Mucosa of rectum (tissue), 2 donors: ENCODE measurements around the gene APBA3.

Experiments
- H3K27ac ChIP-seq, 2 donors: one replicate each; pipeline ENCODE4 v1.7.0; 2013; ENCODE audit warnings: inconsistent platforms in 2 of 2, low read depth in 2 of 2, low read length in 2 of 2
- H3K27me3 ChIP-seq, 2 donors: one replicate each; pipeline ENCODE4 v1.7.0; 2013; ENCODE audit warnings: low read length in 2 of 2; ENCODE audit not compliant: control insufficient read depth in 2 of 2, insufficient read depth in 2 of 2
- H3K36me3 ChIP-seq, 2 donors: one replicate each; pipeline ENCODE4 v1.7.0; 2013; ENCODE audit warnings: low read length in 2 of 2; ENCODE audit not compliant: control insufficient read depth in 2 of 2, insufficient read depth in 2 of 2
- H3K4me1 ChIP-seq, 2 donors: one replicate each; pipeline ENCODE4 v1.7.0; 2013; ENCODE audit warnings: low read length in 2 of 2, mild to moderate bottlenecking in 1 of 2; ENCODE audit not compliant: control insufficient read depth in 2 of 2, insufficient read depth in 2 of 2
- H3K4me3 ChIP-seq, 2 donors: one replicate each; pipeline ENCODE4 v1.7.0; 2013; ENCODE audit warnings: low read length in 2 of 2
- H3K9ac ChIP-seq, 2 donors: one replicate each; pipeline ENCODE4 v1.7.0; 2013; ENCODE audit warnings: low read length in 2 of 2, low read depth in 1 of 2, mild to moderate bottlenecking in 1 of 2
- H3K9me3 ChIP-seq, 2 donors: one replicate each; pipeline ENCODE4 v1.7.0; 2013; ENCODE audit warnings: low read length in 2 of 2; ENCODE audit not compliant: control insufficient read depth in 2 of 2
- donor health status: healthy.
- donor health status: Normal muscosa, but diverticular disease.

Gene APBA3

GRCh38 chr19:3761382-3762129 lies at the start of gene APBA3:
Gene APBA3 (minus strand): TSS chr19:3761692. CDS start chr19:3760264, 1,428 bp downstream.
- peaks cover 8 to 18% of the 10 kb centered on the region in 2 donors for H3K36me3 ChIP-seq
- no peaks in the 10 kb centered on the region for H3K27me3 ChIP-seq
- no peaks in the 10 kb centered on the region for H3K9me3 ChIP-seq
- H3K9ac ChIP-seq = peak within 1 kb of the TSS; percentile 94 to 100
- H3K4me3 ChIP-seq = peak within 1 kb of the TSS; percentile 92 to 98
- H3K4me1 ChIP-seq = peaks cover 18 to 21% of the 10 kb centered on the region in 2 donors
- peak within 1 kb of the TSS; percentile 98 to 100 for H3K27ac ChIP-seq

GRCh38 chr19:3810708-3811355 lies 49.3 kb upstream of the APBA3 start:
- no peak overlapping the region for H3K27ac ChIP-seq
- no peak overlapping the region for H3K4me3 ChIP-seq
- H3K9ac ChIP-seq = no peak overlapping the region
- no peaks in the 10 kb centered on the region for H3K9me3 ChIP-seq
- H3K36me3 ChIP-seq = no peaks in the 10 kb centered on the region
- H3K27me3 ChIP-seq = no peaks in the 10 kb centered on the region
- no peaks in the 10 kb centered on the region for H3K4me1 ChIP-seq

- Histone ChIP-seq H3K9ac (no peak overlapping the region), H3K4me3 (no peak overlapping the region), H3K9me3 (no peaks in the 10 kb centered on the region), H3K27me3 (no peaks in the 10 kb centered on the region), H3K27ac (no peak overlapping the region), H3K36me3 (no peaks in the 10 kb centered on the region), H3K4me1 (no peaks in the 10 kb centered on the region)
Observed at GRCh38 chr19:3809881-3810707, 48.6 kb upstream of the APBA3 start.

- H3K36me3 ChIP-seq = no peaks in the 10 kb centered on the region
- no peaks in the 10 kb centered on the region for H3K9me3 ChIP-seq
- H3K27ac ChIP-seq = no peak overlapping the region
- H3K4me3 ChIP-seq = no peak overlapping the region
- no peaks in the 10 kb centered on the region for H3K27me3 ChIP-seq
- H3K4me1 ChIP-seq = no peaks in the 10 kb centered on the region
- H3K9ac ChIP-seq = no peak overlapping the region
Observed at GRCh38 chr19:3808420-3809143, 47.1 kb upstream of the APBA3 start.

GRCh38 chr19:3807574-3808354 lies 46.3 kb upstream of the APBA3 start:
- Histone ChIP-seq H3K9me3 (no peaks in the 10 kb centered on the region), H3K27me3 (no peaks in the 10 kb centered on the region), H3K4me3 (no peak overlapping the region), H3K4me1 (no peaks in the 10 kb centered on the region), H3K27ac (no peak overlapping the region), H3K9ac (no peak overlapping the region), H3K36me3 (no peaks in the 10 kb centered on the region)

GRCh38 chr19:3807131-3807480 lies 45.6 kb upstream of the APBA3 start:
- Histone ChIP-seq H3K4me1 (no peaks in the 10 kb centered on the region), H3K36me3 (no peaks in the 10 kb centered on the region), H3K4me3 (no peak overlapping the region), H3K9ac (no peak overlapping the region), H3K27me3 (peaks cover 0 to 3% of the 10 kb centered on the region in 2 donors), H3K27ac (no peak overlapping the region), H3K9me3 (no peaks in the 10 kb centered on the region)

GRCh38 chr19:3805859-3806258 lies 44.4 kb upstream of the APBA3 start:
- Histone ChIP-seq H3K27me3 (peaks cover 10% of the 10 kb centered on the region in 2 donors), H3K4me1 (peaks cover 0 to 2% of the 10 kb centered on the region in 2 donors)

GRCh38 chr19:3804429-3804828 lies 42.9 kb upstream of the APBA3 start:
- Histone ChIP-seq H3K4me3 (no peak overlapping the region), H3K9ac (no peak overlapping the region), H3K4me1 (peaks cover 0 to 2% of the 10 kb centered on the region in 2 donors), H3K9me3 (no peaks in the 10 kb centered on the region), H3K36me3 (no peaks in the 10 kb centered on the region), H3K27me3 (peaks cover 10% of the 10 kb centered on the region in 2 donors), H3K27ac (no peak overlapping the region)

More at GRCh38 chr19:3805859-3806258, 44.4 kb upstream of the APBA3 start:
- Histone ChIP-seq H3K4me3 (no peak overlapping the region), H3K9me3 (no peaks in the 10 kb centered on the region), H3K9ac (no peak overlapping the region), H3K36me3 (no peaks in the 10 kb centered on the region), H3K27ac (no peak overlapping the region)

- H3K4me3 ChIP-seq = no peak overlapping the region
- H3K27ac ChIP-seq = no peak overlapping the region
- H3K9me3 ChIP-seq = no peaks in the 10 kb centered on the region
- H3K27me3 ChIP-seq = peaks cover 10% of the 10 kb centered on the region in 2 donors
- no peak overlapping the region for H3K9ac ChIP-seq
- H3K4me1 ChIP-seq = peaks cover 0 to 2% of the 10 kb centered on the region in 2 donors
- H3K36me3 ChIP-seq = no peaks in the 10 kb centered on the region
Observed at GRCh38 chr19:3803986-3804385, 42.5 kb upstream of the APBA3 start.
